Endothelial cell (in vitro differentiated cells): ENCODE measurements around the gene SOX12. TPM values are rescaled to one million over a fixed set of nuclear protein-coding genes. Genes with fewer than 3 reads are reported as not detected.

Experiments
- DNase-seq: peaks from one replicate; pipeline ENCODE4 v3.0.0; 2021; ENCODE audit warnings: low spot score
- H3K27ac Mint-ChIP-seq: one replicate; pipeline ENCODE4 v1.8.0; 2021; ENCODE audit warnings: mixed read lengths, inconsistent platforms; ENCODE audit not compliant: unreplicated experiment
- H3K27me3 Mint-ChIP-seq: one replicate; pipeline ENCODE4 v1.8.0; 2021; ENCODE audit warnings: mild to moderate bottlenecking, moderate library complexity, mixed read lengths, inconsistent platforms; ENCODE audit not compliant: unreplicated experiment
- H3K36me3 Mint-ChIP-seq: one replicate; pipeline ENCODE4 v1.8.0; 2021; ENCODE audit warnings: mild to moderate bottlenecking, low read depth, mixed read lengths, inconsistent platforms; ENCODE audit not compliant: unreplicated experiment
- H3K4me1 Mint-ChIP-seq: one replicate; pipeline ENCODE4 v1.8.0; 2021; ENCODE audit warnings: mild to moderate bottlenecking, mixed read lengths, inconsistent platforms; ENCODE audit not compliant: unreplicated experiment
- H3K4me3 Mint-ChIP-seq: one replicate; pipeline ENCODE4 v1.8.0; 2021; ENCODE audit warnings: mild to moderate bottlenecking, mixed read lengths, inconsistent platforms; ENCODE audit not compliant: unreplicated experiment
- H3K9me3 Mint-ChIP-seq: one replicate; pipeline ENCODE4 v1.8.0; 2021; ENCODE audit warnings: mixed read lengths, inconsistent platforms; ENCODE audit not compliant: unreplicated experiment
- CTCF ChIP-seq: fragments of 200-600 bp; sonication (generic); IDR thresholded peaks from one replicate; pipeline ENCODE4 v1.5.0; 2021; ENCODE audit warnings: antibody characterized with exemption; ENCODE audit not compliant: unreplicated experiment
- total RNA-seq: library from RNA; stranded (reverse); fragmentation: NEBNext Ultra II Directional; extraction: Animal tissue kit (Norgen Biotek cat#: 25700); gene quantifications from one replicate; pipeline ENCODE4 v1.2.1, GENCODE V29; 2021; ENCODE audit not compliant: unreplicated experiment

SOX12 gene
- total RNA-seq, 1 donor from 2014 or later = 64.7 TPM

GRCh38 chr20:301886-302848 lies 23.2 kb upstream of the SOX12 start:
- DNase-seq = no peak
- peaks cover 12% of the 10 kb centered on the region for H3K36me3 Mint-ChIP-seq
- peak overlapping the region; percentile 97 for H3K27ac Mint-ChIP-seq
- no peaks in the 10 kb centered on the region for H3K9me3 Mint-ChIP-seq
- peaks cover 45% of the 10 kb centered on the region for H3K4me1 Mint-ChIP-seq
- peaks cover 13% of the 10 kb centered on the region for H3K27me3 Mint-ChIP-seq
- no peak overlapping the region for H3K4me3 Mint-ChIP-seq
- TF ChIP-seq CTCF = no peak

- Mint-ChIP-seq H3K9me3 (no peaks in the 10 kb centered on the region), H3K4me1 (peaks cover 44% of the 10 kb centered on the region), H3K36me3 (peaks cover 4% of the 10 kb centered on the region), H3K27me3 (peaks cover 8% of the 10 kb centered on the region), H3K27ac (no peak overlapping the region), H3K4me3 (no peak overlapping the region)
- no peak for DNase-seq
- no peak for TF ChIP-seq CTCF
Observed at GRCh38 chr20:305745-306144, 19.6 kb upstream of the SOX12 start.

- no peak for DNase-seq
- peaks cover 4% of the 10 kb centered on the region for H3K36me3 Mint-ChIP-seq
- no peak for TF ChIP-seq CTCF
- no peaks in the 10 kb centered on the region for H3K9me3 Mint-ChIP-seq
- peaks cover 25% of the 10 kb centered on the region for H3K4me1 Mint-ChIP-seq
- H3K27me3 Mint-ChIP-seq = peaks cover 7% of the 10 kb centered on the region
- peak overlapping the region; percentile 100 for H3K27ac Mint-ChIP-seq
- no peak overlapping the region for H3K4me3 Mint-ChIP-seq
Observed at GRCh38 chr20:308427-309038, 16.8 kb upstream of the SOX12 start.

DNA sequence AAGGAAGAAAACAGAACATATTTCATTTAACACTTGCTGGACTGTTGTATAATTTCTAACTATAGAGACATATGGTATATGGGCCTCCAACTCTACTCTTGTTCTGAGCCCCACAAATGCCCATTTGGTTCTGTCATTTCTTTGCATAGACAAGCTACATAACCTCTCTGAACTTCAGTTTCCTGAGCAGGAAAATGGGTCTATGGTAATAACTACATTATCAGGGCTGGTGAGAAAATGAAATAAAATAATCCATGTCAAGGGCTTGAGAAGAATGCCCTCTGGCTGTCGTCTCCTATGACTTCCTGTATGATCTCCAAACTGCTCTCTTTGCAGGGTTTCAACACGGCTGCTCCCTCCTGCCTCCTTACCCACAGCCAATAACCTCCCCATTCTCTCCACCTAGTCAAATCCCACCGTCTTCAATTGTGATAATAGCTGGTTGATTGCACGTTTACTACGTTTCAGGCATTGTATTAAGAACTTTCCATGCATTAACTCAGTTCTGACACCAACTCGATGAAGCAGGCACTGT lies 16.0 kb upstream of the SOX12 start:
- TF ChIP-seq CTCF = no peak
- H3K27ac Mint-ChIP-seq = peak overlapping the region; percentile 100
- no peak for DNase-seq
- H3K4me3 Mint-ChIP-seq = peak overlapping the region; percentile 88
- peaks cover 7% of the 10 kb centered on the region for H3K27me3 Mint-ChIP-seq
- no peaks in the 10 kb centered on the region for H3K9me3 Mint-ChIP-seq
- peaks cover 24% of the 10 kb centered on the region for H3K4me1 Mint-ChIP-seq
- peaks cover 4% of the 10 kb centered on the region for H3K36me3 Mint-ChIP-seq
